Limb (tissue), 2 donors: ENCODE data around the gene ZNF516.

Experiments used
- DNase-seq, 2 donors: peaks; one replicate each; pipeline ENCODE4 v3.0.0-alpha.2; 2016; ENCODE audit errors: extremely low spot score in 2 of 2

The ZNF516 gene

GRCh38 chr18:76471593-76471992 lies 23.4 kb downstream of the ZNF516 start:
- DNase-seq = peak in 1 of 2 donors; percentile 17

GRCh38 chr18:76468345-76469304 lies 26.4 kb downstream of the ZNF516 start:
- DNase-seq = no peak

- peak in 1 of 2 donors; percentile 32 for DNase-seq
Measured at GRCh38 chr18:76467371-76468190, 27.5 kb downstream of the ZNF516 start.

- peak in 1 of 2 donors; percentile 24 for DNase-seq
Measured at GRCh38 chr18:76466410-76466991, 28.5 kb downstream of the ZNF516 start.

GRCh38 chr18:76465630-76466409 lies 29.2 kb downstream of the ZNF516 start:
- DNase-seq = peak in 1 of 2 donors; percentile 14

- DNase-seq = peak in 1 of 2 donors; percentile 21
Measured at GRCh38 chr18:76464281-76465259, 30.5 kb downstream of the ZNF516 start.

- no peak for DNase-seq
Measured at GRCh38 chr18:76463872-76464271, 31.2 kb downstream of the ZNF516 start.

GRCh38 chr18:76463358-76463757 lies 31.7 kb downstream of the ZNF516 start:
- peak in 1 of 2 donors; percentile 27 for DNase-seq

- DNase-seq = peak in 1 of 2 donors; percentile 27
Measured at GRCh38 chr18:76462326-76462694, 32.7 kb downstream of the ZNF516 start.

GRCh38 chr18:76461692-76462325 lies 33.2 kb downstream of the ZNF516 start:
- peak in 1 of 2 donors; percentile 21 for DNase-seq

- peak in 1 of 2 donors; percentile 18 for DNase-seq
Measured at GRCh38 chr18:76461148-76461547, 33.9 kb downstream of the ZNF516 start.

GRCh38 chr18:76460482-76460881 lies 34.6 kb downstream of the ZNF516 start:
- peak in 1 of 2 donors; percentile 16 for DNase-seq

GRCh38 chr18:76459687-76460350 lies 35.2 kb downstream of the ZNF516 start:
- DNase-seq = peak in 1 of 2 donors; percentile 33

GRCh38 chr18:76459312-76459686 lies 35.7 kb downstream of the ZNF516 start:
- no peak for DNase-seq

- DNase-seq = peak in 1 of 2 donors; percentile 18
Measured at GRCh38 chr18:76458522-76459311, 36.3 kb downstream of the ZNF516 start.

GRCh38 chr18:76457957-76458356 lies 37.1 kb downstream of the ZNF516 start:
- DNase-seq = no peak

GRCh38 chr18:76457475-76457874 lies 37.6 kb downstream of the ZNF516 start:
- DNase-seq = no peak

GRCh38 chr18:76456823-76457222 lies 38.2 kb downstream of the ZNF516 start:
- DNase-seq = peak in 1 of 2 donors; percentile 10
